A673 (cell line): ENCODE results near the gene SLN. TPM values are rescaled to one million over a fixed set of nuclear protein-coding genes. Genes with fewer than 3 reads are reported as not detected.

Experiments
- BruUV-seq: library from RNA; stranded (reverse); fragments of 400-500 nt; replicated peaks from 2 replicates; lab custom pipeline; 2021; lab: Mats Ljungman, UMichigan
- CTCF ChIA-PET: fragments of 300-600 bp; sonication (Branson Sonifier 250); formaldehyde crosslinking; loops from one replicate; lab custom pipeline; 2022; ENCODE audit warnings: antibody characterized with exemption; lab: Charles Lee
- POLR2A ChIA-PET: fragments of 300-600 bp; sonication (Branson Sonifier 250); formaldehyde crosslinking; loops from one replicate; lab custom pipeline; 2022; ENCODE audit warnings: antibody characterized with exemption; ENCODE audit not compliant: low non-redundant PET; lab: Charles Lee
- DNase-seq: peaks from one replicate; pipeline ENCODE4 v3.0.0-alpha.2; 2015; ENCODE audit warnings: low spot score
- H3K27ac ChIP-seq: fragments of 200-600 bp; sonication (generic); 2 replicates; pipeline ENCODE4 v1.5.1; 2016; ENCODE audit warnings: mixed run types, low read depth, mild to moderate bottlenecking, mixed read lengths, antibody characterized with exemption, low read length; ENCODE audit not compliant: poor library complexity, severe bottlenecking
- H3K27me3 ChIP-seq: fragments of 200-600 bp; sonication (generic); replicated peaks from 2 replicates; pipeline ENCODE4 v1.6.1; 2017; ENCODE audit warnings: mixed run types, low read depth, mild to moderate bottlenecking, mixed read lengths, antibody characterized with exemption, low read length; ENCODE audit not compliant: insufficient read depth, poor library complexity
- H3K36me3 ChIP-seq: fragments of 200-600 bp; sonication (generic); 2 replicates; pipeline ENCODE4 v1.6.1; 2016; ENCODE audit warnings: mixed run types, mild to moderate bottlenecking, mixed read lengths, antibody characterized with exemption, low read length; ENCODE audit not compliant: insufficient read depth, poor library complexity, severe bottlenecking
- H3K4me1 ChIP-seq: fragments of 200-600 bp; sonication (generic); 2 replicates; pipeline ENCODE4 v1.6.1; 2017; ENCODE audit warnings: mixed run types, mild to moderate bottlenecking, mixed read lengths, antibody characterized with exemption, low read length; ENCODE audit not compliant: insufficient read depth, poor library complexity, severe bottlenecking
- H3K4me3 ChIP-seq: fragments of 200-600 bp; sonication (generic); 2 replicates; pipeline ENCODE4 v1.5.1; 2016; ENCODE audit warnings: low read depth, mixed run types, mild to moderate bottlenecking, mixed read lengths, low read length; ENCODE audit not compliant: poor library complexity, severe bottlenecking
- H3K9me3 ChIP-seq: fragments of 200-600 bp; sonication (generic); 2 replicates; pipeline ENCODE4 v1.6.1; 2016; ENCODE audit warnings: mixed run types, low read depth, mild to moderate bottlenecking, mixed read lengths, antibody characterized with exemption, low read length; ENCODE audit not compliant: poor library complexity, severe bottlenecking
- EZH2 ChIP-seq: fragments of 200-600 bp; sonication (generic); IDR thresholded peaks from 2 replicates; pipeline ENCODE4 v1.6.1; 2017; ENCODE audit warnings: borderline replicate concordance, low read depth, mild to moderate bottlenecking, mixed read lengths, antibody characterized with exemption, low read length; ENCODE audit not compliant: poor library complexity, severe bottlenecking
- intact Hi-C: fragments of 100-400 bp; cut with micrococcal nuclease; formaldehyde crosslinking; loops from one replicate; pipeline ENCODE4 v1.10.0; 2022; ENCODE audit not compliant: unreplicated experiment
- total RNA-seq: library from RNA; stranded (reverse); gene quantifications from 2 replicates; pipeline ENCODE4 v1.2.3, GENCODE V29; 2021
- TF ChIP-seq, protein P1 (sequence below): fragments of 300-800, 200-600 bp; sonication (generic); conservative IDR thresholded peaks from 2 replicates; pipeline ENCODE4 v1.5.1; 2017; ENCODE audit warnings: low read depth, mild to moderate bottlenecking, antibody characterized with exemption, low read length, moderate library complexity, mixed read lengths

Gene SLN
- total RNA-seq, 1 experiment from 2014 or later = 0.58 TPM

DNA sequence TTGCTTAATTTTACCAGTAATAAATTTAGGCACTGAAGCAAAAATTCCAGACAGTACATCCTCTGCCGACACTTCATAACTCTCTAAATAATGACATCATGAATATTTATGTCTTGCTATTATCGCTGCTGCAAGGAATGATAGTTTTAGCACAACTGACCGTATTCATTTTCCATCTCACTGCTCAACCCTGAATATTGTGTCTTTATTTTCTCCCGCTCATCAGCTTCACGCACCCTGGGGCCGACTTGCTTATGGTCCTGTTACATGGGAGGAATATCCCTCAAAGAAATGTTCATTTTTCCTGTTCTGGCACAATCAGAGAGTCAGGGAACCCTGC, 33.3 kb downstream of the SLN start:
- TF ChIP-seq, protein P1, sequence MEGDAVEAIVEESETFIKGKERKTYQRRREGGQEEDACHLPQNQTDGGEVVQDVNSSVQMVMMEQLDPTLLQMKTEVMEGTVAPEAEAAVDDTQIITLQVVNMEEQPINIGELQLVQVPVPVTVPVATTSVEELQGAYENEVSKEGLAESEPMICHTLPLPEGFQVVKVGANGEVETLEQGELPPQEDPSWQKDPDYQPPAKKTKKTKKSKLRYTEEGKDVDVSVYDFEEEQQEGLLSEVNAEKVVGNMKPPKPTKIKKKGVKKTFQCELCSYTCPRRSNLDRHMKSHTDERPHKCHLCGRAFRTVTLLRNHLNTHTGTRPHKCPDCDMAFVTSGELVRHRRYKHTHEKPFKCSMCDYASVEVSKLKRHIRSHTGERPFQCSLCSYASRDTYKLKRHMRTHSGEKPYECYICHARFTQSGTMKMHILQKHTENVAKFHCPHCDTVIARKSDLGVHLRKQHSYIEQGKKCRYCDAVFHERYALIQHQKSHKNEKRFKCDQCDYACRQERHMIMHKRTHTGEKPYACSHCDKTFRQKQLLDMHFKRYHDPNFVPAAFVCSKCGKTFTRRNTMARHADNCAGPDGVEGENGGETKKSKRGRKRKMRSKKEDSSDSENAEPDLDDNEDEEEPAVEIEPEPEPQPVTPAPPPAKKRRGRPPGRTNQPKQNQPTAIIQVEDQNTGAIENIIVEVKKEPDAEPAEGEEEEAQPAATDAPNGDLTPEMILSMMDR = no peak
- no peak for TF ChIP-seq EZH2
- BruUV-seq = no TSS peak
- no peaks in the 10 kb centered on the region for H3K9me3 ChIP-seq
- peaks cover 2% of the 10 kb centered on the region for H3K27me3 ChIP-seq
- POLR2A ChIA-PET = no interaction called here
- no peaks in the 10 kb centered on the region for H3K4me1 ChIP-seq
- H3K27ac ChIP-seq = no peak overlapping the region
- H3K36me3 ChIP-seq = no peaks in the 10 kb centered on the region
- CTCF ChIA-PET = no interaction called here
- no peak overlapping the region for H3K4me3 ChIP-seq
- DNase-seq = no peak
- intact Hi-C loops = no loop called here

DNA sequence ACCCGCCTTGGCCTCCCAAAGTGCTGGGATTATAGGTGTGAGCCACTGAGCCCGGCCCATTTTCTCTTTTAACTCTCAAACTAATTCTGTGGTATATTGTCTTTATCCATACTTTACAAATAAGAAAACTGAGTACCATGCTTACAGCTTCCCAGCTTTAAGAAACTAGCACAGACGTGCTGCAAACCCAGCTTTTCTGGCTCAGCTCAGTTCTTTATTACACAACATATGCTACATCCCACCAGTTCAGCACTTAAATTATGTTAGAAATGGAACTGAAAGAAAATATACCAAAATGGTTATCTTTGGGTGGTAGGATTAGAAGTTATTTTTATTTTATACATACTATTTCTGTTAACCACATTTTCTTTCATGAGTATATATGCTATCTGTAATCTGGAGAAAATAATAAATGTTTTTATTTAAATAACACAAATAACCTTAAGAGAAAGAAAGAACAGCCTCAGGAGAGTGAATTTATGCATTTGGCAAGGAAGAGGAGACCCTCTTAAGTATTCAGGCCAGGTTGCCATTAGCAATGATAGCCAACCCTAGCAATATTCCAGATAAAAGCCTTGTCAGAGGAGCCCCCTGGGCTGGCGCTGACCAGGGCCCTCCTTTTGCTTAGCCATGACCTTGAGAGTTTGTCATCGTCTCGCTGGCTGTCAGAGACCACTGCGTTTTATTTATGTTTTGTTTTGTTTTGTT, 33.8 kb downstream of the SLN start:
- CTCF ChIA-PET = no interaction called here
- intact Hi-C loops = no loop called here
- H3K4me1 ChIP-seq = no peaks in the 10 kb centered on the region
- POLR2A ChIA-PET = no interaction called here
- no peak overlapping the region for H3K4me3 ChIP-seq
- DNase-seq = no peak
- no peaks in the 10 kb centered on the region for H3K9me3 ChIP-seq
- H3K27ac ChIP-seq = no peak overlapping the region
- no peaks in the 10 kb centered on the region for H3K36me3 ChIP-seq
- BruUV-seq = no TSS peak
- TF ChIP-seq EZH2 = no peak
- TF ChIP-seq, protein P1 = no peak
- H3K27me3 ChIP-seq = peaks cover 2% of the 10 kb centered on the region

DNA sequence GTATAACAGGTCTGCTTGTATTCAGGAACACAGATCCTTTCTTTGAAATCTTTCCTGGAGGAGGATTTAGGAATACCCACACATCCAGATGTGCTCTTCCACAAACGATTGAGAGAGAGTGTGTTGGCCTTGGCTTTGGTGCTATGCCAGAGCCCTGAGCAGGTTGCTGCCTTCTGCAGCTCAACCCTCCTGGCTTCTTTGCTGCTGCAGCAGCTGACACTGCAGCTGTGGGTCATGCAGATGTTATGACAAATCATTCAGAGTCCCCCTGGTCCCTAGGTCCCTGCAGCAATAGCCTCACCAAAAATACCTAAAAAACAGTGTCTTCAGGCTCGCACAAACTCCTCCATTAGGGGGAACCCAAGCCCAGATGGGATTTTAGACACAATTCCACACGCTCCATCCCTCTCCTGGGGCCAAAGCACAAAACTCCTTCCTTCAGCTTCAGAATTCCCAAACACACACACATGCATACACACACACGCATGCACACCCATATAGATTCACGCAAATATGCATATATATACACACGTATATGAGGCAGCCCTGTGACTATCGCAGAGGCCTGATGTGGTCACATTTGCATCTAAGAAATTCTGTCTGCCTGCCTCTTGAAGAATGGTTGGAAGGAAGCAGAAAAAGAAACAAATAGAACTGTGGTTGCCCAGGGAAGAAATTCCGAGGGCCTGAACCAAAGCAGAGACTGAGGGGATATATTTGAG, 35.4 kb downstream of the SLN start:
- intact Hi-C loops = no loop called here
- H3K4me1 ChIP-seq = no peaks in the 10 kb centered on the region
- BruUV-seq = no TSS peak
- no peak overlapping the region for H3K27ac ChIP-seq
- H3K27me3 ChIP-seq = peaks cover 2% of the 10 kb centered on the region
- no peaks in the 10 kb centered on the region for H3K36me3 ChIP-seq
- H3K9me3 ChIP-seq = no peaks in the 10 kb centered on the region
- ChIA-PET POLR2A (no interaction called here), CTCF (no interaction called here)
- DNase-seq = no peak
- H3K4me3 ChIP-seq = no peak overlapping the region
- no peak for TF ChIP-seq EZH2
- TF ChIP-seq, protein P1 = no peak
